HepG2 (cell line): ENCODE results near the gene EEA1.

ENCODE experiments used
- FLYWCH1 ChIP-seq: sonication (generic); formaldehyde crosslinking; IDR thresholded peaks from 2 replicates; pipeline ENCODE4 v1.8.1; 2023; ENCODE audit warnings: mild to moderate bottlenecking, missing genetic modification reagents
- GABPA ChIP-seq, 2 experiments: IDR thresholded peaks; 2 replicates each; pipeline ENCODE4 v1.6.1; 2011 to 2016; ENCODE audit warnings: low read depth in 2 of 2, low read length in 1 of 2, missing biosample characterization in 1 of 2, missing genetic modification characterization in 1 of 2
- SIN3A ChIP-seq: IDR thresholded peaks from 2 replicates; pipeline ENCODE4 v1.6.1; 2011; ENCODE audit warnings: low read depth, mild to moderate bottlenecking, control low read depth, low read length, borderline replicate concordance
- TBP ChIP-seq: sonication (generic); formaldehyde crosslinking; IDR thresholded peaks from 2 replicates; pipeline ENCODE4 v1.5.0; 2020; ENCODE audit warnings: missing genetic modification reagents
- U2AF1 ChIP-seq: fragments of 200-400 bp; formaldehyde crosslinking; optimal IDR thresholded peaks from 2 replicates; pipeline ENCODE3; 2017; ENCODE audit warnings: mild to moderate bottlenecking, low read depth, low read length
- ZNF354B ChIP-seq: sonication (generic); formaldehyde crosslinking; IDR thresholded peaks from 2 replicates; pipeline ENCODE4 v1.8.0; 2022; ENCODE audit warnings: mild to moderate bottlenecking, missing genetic modification reagents
- ZNF431 ChIP-seq: sonication (generic); formaldehyde crosslinking; IDR thresholded peaks from 2 replicates; pipeline ENCODE4 v1.9.0; 2022; ENCODE audit warnings: missing genetic modification reagents, low read depth, mild to moderate bottlenecking, borderline replicate concordance
- ZNF800 ChIP-seq: sonication (generic); formaldehyde crosslinking; IDR thresholded peaks from 2 replicates; pipeline ENCODE4 v1.4.0; 2020; ENCODE audit warnings: missing genetic modification reagents

GRCh38 chr12:92876496-92876895 is 52.6 kb downstream of the EEA1 start:
- TF ChIP-seq FLYWCH1, result no peak
- TF ChIP-seq TBP (CRISPR knock-in tag), result no peak
- no peak for TF ChIP-seq ZNF354B
- no peak for TF ChIP-seq GABPA (IDR thresholded peaks at IDR 0.05; ENCODE audit: low read depth, low read length)
- no peak for TF ChIP-seq GABPA (CRISPR knock-in tag; IDR thresholded peaks at IDR 0.05; ENCODE audit: low read depth)
- no peak for TF ChIP-seq ZNF431 (CRISPR knock-in tag)
- TF ChIP-seq U2AF1, result no peak
- no peak for TF ChIP-seq SIN3A
- TF ChIP-seq ZNF800 (CRISPR knock-in tag), result no peak
